ENCODE results near the gene PRKCA. TPM values are rescaled to one million over a fixed set of nuclear protein-coding genes. Genes with fewer than 3 reads are reported as not detected.
A peak's percentile ranks its signal among the peaks of the same experiment; 100 is the strongest.

The PRKCA gene
- total and polyA plus RNA-seq, 2 of the 13 experiments (the other 11 are each of a cell fraction or from before 2014, with no cell fraction given) = 18.5 to 21.5 TPM

DNA sequence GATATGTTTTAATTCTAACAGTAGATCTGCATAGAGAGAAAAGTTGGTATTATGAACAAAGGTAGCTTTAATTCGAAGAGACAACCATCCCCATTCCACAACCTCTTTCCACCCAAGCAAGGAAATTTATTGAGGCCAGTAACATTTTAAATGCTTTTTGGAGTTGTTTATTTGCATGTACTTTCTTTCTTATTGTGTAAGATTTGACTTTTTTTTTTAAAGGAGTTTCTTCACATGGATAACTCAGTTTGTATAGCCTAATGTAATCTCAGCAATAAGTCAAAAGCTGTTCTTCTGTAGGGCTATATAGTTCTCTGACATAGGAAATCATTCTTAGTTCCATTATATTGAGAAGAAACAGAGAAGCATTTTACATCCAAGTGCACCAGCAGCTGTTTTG, 163.3 kb downstream of the PRKCA start (continued):
- TF ChIP-seq ZNF772 (CRISPR knock-in tag; IDR thresholded peaks at IDR 0.05) (no peak), SKIL (CRISPR knock-in tag; IDR thresholded peaks at IDR 0.05; ENCODE audit: borderline replicate concordance) (no peak)

- Histone ChIP-seq H3K36me3 (replicated peaks in 1 of 2; ENCODE audit: control insufficient read depth in 1 of 2, insufficient read depth in 2 of 2, low read length in 2 of 2) (no peaks in the 10 kb centered on the region), H3K27ac (ENCODE audit: extremely low read length, insufficient read depth, low read length) (peak overlapping the region; percentile 25), H4K20me1 (ENCODE audit: insufficient read depth, low read length) (no peaks in the 10 kb centered on the region), H3K9ac (ENCODE audit: insufficient read depth, low read depth, low read length) (no peak overlapping the region), H3K27me3 (ENCODE audit: control insufficient read depth in 1 of 2, insufficient read depth in 2 of 2, low read length in 2 of 2) (no peaks in the 10 kb centered on the region), H3K79me2 (ENCODE audit: insufficient read depth, low read length) (peaks cover 30% of the 10 kb centered on the region), H3K4me2 (ENCODE audit: low read depth, low read length) (no peak overlapping the region; the same call in 1 of the 2 replicates), H3K4me1 (ENCODE audit: insufficient read depth, low read length) (peaks cover 68% of the 10 kb centered on the region), H3K9me3 (ENCODE audit: low read length) (no peaks in the 10 kb centered on the region), H2AFZ (ENCODE audit: low read length) (no peak overlapping the region), H3K4me3 (replicated peaks in 1 of 3; ENCODE audit: insufficient read depth in 1 of 3, low read depth in 2 of 3, low read length in 3 of 3) (no peak overlapping the region; a peak in 1 of 6 replicates)
- FAIRE-seq = no peak
- ChIA-PET POLR2A (no interaction called here), CTCF (ENCODE audit: low intra/inter-chr PET ratio, low total read pairs) (no interaction called here)
- no TSS peak for BruUV-seq (replicated peaks)
- in situ Hi-C loops (cut with HindIII; ENCODE audit: extremely low pct_ligation_motif_present, low pct_unique_long_range_greater_than_20kb) = no loop called here
- ATAC-seq = no peak
- no peak for DNase-seq (ENCODE audit: low spot score)
- no peak for TF ChIP-seq ZNF660 (CRISPR knock-in tag; IDR thresholded peaks at IDR 0.05; ENCODE audit: borderline replicate concordance, low read depth)
- TF ChIP-seq, protein P1, sequence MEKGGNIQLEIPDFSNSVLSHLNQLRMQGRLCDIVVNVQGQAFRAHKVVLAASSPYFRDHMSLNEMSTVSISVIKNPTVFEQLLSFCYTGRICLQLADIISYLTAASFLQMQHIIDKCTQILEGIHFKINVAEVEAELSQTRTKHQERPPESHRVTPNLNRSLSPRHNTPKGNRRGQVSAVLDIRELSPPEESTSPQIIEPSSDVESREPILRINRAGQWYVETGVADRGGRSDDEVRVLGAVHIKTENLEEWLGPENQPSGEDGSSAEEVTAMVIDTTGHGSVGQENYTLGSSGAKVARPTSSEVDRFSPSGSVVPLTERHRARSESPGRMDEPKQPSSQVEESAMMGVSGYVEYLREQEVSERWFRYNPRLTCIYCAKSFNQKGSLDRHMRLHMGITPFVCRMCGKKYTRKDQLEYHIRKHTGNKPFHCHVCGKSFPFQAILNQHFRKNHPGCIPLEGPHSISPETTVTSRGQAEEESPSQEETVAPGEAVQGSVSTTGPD (CRISPR knock-in tag; IDR thresholded peaks at IDR 0.05) = no peak
- no peak for TF ChIP-seq MLXIP (CRISPR knock-in tag; IDR thresholded peaks at IDR 0.05; ENCODE audit: borderline replicate concordance)
- TF ChIP-seq ZMYM3 (CRISPR knock-in tag; IDR thresholded peaks at IDR 0.05) = no peak
- TF ChIP-seq NCOR1 (IDR thresholded peaks at IDR 0.05; ENCODE audit: borderline replicate concordance, low read length) = no peak
- no peak for TF ChIP-seq RFXANK (CRISPR knock-in tag; IDR thresholded peaks at IDR 0.05)
- TF ChIP-seq YEATS4 (CRISPR knock-in tag; IDR thresholded peaks at IDR 0.05; ENCODE audit: borderline replicate concordance) = no peak
- TF ChIP-seq ZNF572 (CRISPR knock-in tag; IDR thresholded peaks at IDR 0.05) = no peak
- TF ChIP-seq EEA1 (CRISPR knock-in tag; IDR thresholded peaks at IDR 0.05; ENCODE audit: borderline replicate concordance) = no peak
- TF ChIP-seq ZSCAN5A (CRISPR knock-in tag; IDR thresholded peaks at IDR 0.05; ENCODE audit: borderline replicate concordance) = no peak
- no peak for TF ChIP-seq ZNF75D (CRISPR knock-in tag; IDR thresholded peaks at IDR 0.05; ENCODE audit: borderline replicate concordance)
- WGBS (ENCODE audit: low lambda C conversion rate) = 93% methylated on average over 11 of the region's 11 CpGs
- intact Hi-C loops (cut with micrococcal nuclease; ENCODE audit: unreplicated experiment) = loop anchor here (10.0 kb wide), 1 partner anchor 79 kb away; no protein-coding TSS in a partner anchor
These were observed 163.8 kb downstream of the PRKCA start for GRCh38 chr17:66466106-66466820.

Measured in HepG2 (cell line).